ENCODE results near the gene FGFRL1. TPM values are rescaled to one million over a fixed set of nuclear protein-coding genes. Genes with fewer than 3 reads are reported as not detected.

Gene FGFRL1
- total and polyA plus RNA-seq, 2 of the 13 experiments (the other 11 are each of a cell fraction or from before 2014, with no cell fraction given): 19.1 to 30.6 TPM

GRCh38 chr4:1061760-1062159, 50.3 kb downstream of the FGFRL1 start (continued):
- TF ChIP-seq ZNF646 (CRISPR knock-in tag; IDR thresholded peaks at IDR 0.05) (no peak), DRAP1 (CRISPR knock-in tag; IDR thresholded peaks at IDR 0.05) (no peak), CREBL2 (CRISPR knock-in tag; IDR thresholded peaks at IDR 0.05; ENCODE audit: borderline replicate concordance) (no peak), ETV5 (CRISPR knock-in tag; IDR thresholded peaks at IDR 0.05; ENCODE audit: borderline replicate concordance) (no peak), BCLAF1 (IDR thresholded peaks at IDR 0.05) (no peak), ZNF737 (CRISPR knock-in tag; IDR thresholded peaks at IDR 0.05; ENCODE audit: borderline replicate concordance) (no peak)

Measured in HepG2 (cell line).